ENCODE results near the gene MOCS3.
A peak's percentile ranks its signal among the peaks of the same experiment; 100 is the strongest.
"Not testable (repeated sequence)": the region's sequence is repeated elsewhere in the genome, so short reads cannot be mapped to it uniquely, and the experiment has no call there.

MOCS3 gene

GRCh38 chr20:50931306-50932015 lies 27.2 kb upstream of the MOCS3 start, which contains the start of gene ADNP:
Gene ADNP, minus strand, starts transcription at chr20:50931437. Its CDS starts 27,441 bp downstream, at chr20:50903996.
- peak; percentile 70 to 76 for DNase-seq (ENCODE audit: low read depth in 2 of 2)

- no peak for DNase-seq (ENCODE audit: low read depth in 2 of 2)
Observed at GRCh38 chr20:50932016-50932485, 26.6 kb upstream of the MOCS3 start.

GRCh38 chr20:50932691-50933280 lies 25.8 kb upstream of the MOCS3 start:
- DNase-seq (ENCODE audit: low read depth in 2 of 2), result no peak

- DNase-seq (ENCODE audit: low read depth in 2 of 2), result no peak
Observed at GRCh38 chr20:50933589-50933988, 25.0 kb upstream of the MOCS3 start.

GRCh38 chr20:50943069-50943468 lies 15.5 kb upstream of the MOCS3 start:
- no peak for DNase-seq (ENCODE audit: low read depth in 2 of 2)

- no peak for DNase-seq (ENCODE audit: low read depth in 2 of 2)
Observed at GRCh38 chr20:50948132-50948785, 10.4 kb upstream of the MOCS3 start.

- DNase-seq (ENCODE audit: low read depth in 2 of 2), result no peak
Observed at GRCh38 chr20:50953196-50953595, 5.4 kb upstream of the MOCS3 start.

- DNase-seq (ENCODE audit: low read depth in 2 of 2), result no peak
Observed at GRCh38 chr20:50953821-50954220, 4.8 kb upstream of the MOCS3 start.

- no peak for DNase-seq (ENCODE audit: low read depth in 2 of 2)
Observed at GRCh38 chr20:50957276-50957675, 1.3 kb upstream of the MOCS3 start.

GRCh38 chr20:50957798-50958614 lies 612 bp upstream of the MOCS3 start, which contains the start of gene DPM1:
Gene DPM1, minus strand, starts transcription at chr20:50958532. Its CDS starts 9 bp downstream, at chr20:50958523.
- DNase-seq (ENCODE audit: low read depth in 2 of 2), result peak; percentile 72 to 76

GRCh38 chr20:50959543-50960126 lies 1.0 kb downstream of the MOCS3 start:
- DNase-seq (ENCODE audit: low read depth in 2 of 2), result no peak

- DNase-seq (ENCODE audit: low read depth in 2 of 2), result no peak
Observed at GRCh38 chr20:50967586-50967985, 9.0 kb downstream of the MOCS3 start.

- DNase-seq (ENCODE audit: low read depth in 2 of 2), result no peak
Observed at GRCh38 chr20:50968289-50968688, 9.7 kb downstream of the MOCS3 start.

GRCh38 chr20:50969435-50969834 lies 10.8 kb downstream of the MOCS3 start:
- DNase-seq (ENCODE audit: low read depth in 2 of 2), result no peak

- DNase-seq (ENCODE audit: low read depth in 2 of 2), result no peak
Observed at GRCh38 chr20:50969912-50970311, 11.3 kb downstream of the MOCS3 start.

GRCh38 chr20:50975701-50976330 lies 17.2 kb downstream of the MOCS3 start:
- DNase-seq (ENCODE audit: low read depth in 2 of 2), result no peak

- no peak for DNase-seq (ENCODE audit: low read depth in 2 of 2)
Observed at GRCh38 chr20:50977066-50978021, 18.7 kb downstream of the MOCS3 start.

GRCh38 chr20:50978533-50978932 lies 19.9 kb downstream of the MOCS3 start:
- not testable (repeated sequence) for DNase-seq (ENCODE audit: low read depth in 2 of 2)

- peak in 1 of 2 donors; percentile 31 for DNase-seq (ENCODE audit: low read depth in 2 of 2)
Observed at GRCh38 chr20:50980071-50980681, 21.6 kb downstream of the MOCS3 start.
